Smooth muscle cell (in vitro differentiated cells): ENCODE measurements around the gene CDC6. TPM values are rescaled to one million over a fixed set of nuclear protein-coding genes. Genes with fewer than 3 reads are reported as not detected.

Experiments used
- DNase-seq: peaks from one replicate; lab custom pipeline; 2025; ENCODE audit not compliant: unreplicated experiment; lab: John Stamatoyannopoulos, UW
- H2AFZ ChIP-seq: fragments of 200-600 bp; sonication (generic); 2 replicates; pipeline ENCODE4 v1.6.0; 2016; ENCODE audit warnings: antibody characterized with exemption, low read depth, mild to moderate bottlenecking
- H3F3A ChIP-seq: fragments of 200-600 bp; sonication (generic); 2 replicates; pipeline ENCODE4 v1.6.0; 2017; ENCODE audit warnings: antibody characterized with exemption, low read depth
- H3K27ac ChIP-seq: fragments of 200-600 bp; sonication (generic); 2 replicates; pipeline ENCODE4 v1.5.1; 2016; ENCODE audit warnings: low read depth, mild to moderate bottlenecking
- H3K27me3 ChIP-seq: fragments of 200-600 bp; sonication (generic); 2 replicates; pipeline ENCODE4 v1.6.1; 2016; ENCODE audit warnings: low read depth, mild to moderate bottlenecking
- H3K36me3 ChIP-seq: fragments of 200-600 bp; sonication (generic); 2 replicates; pipeline ENCODE4 v1.5.1; 2016; ENCODE audit warnings: low read depth
- H3K4me1 ChIP-seq: fragments of 200-600 bp; sonication (generic); 2 replicates; pipeline ENCODE4 v1.5.1; 2016; ENCODE audit warnings: low read depth
- H3K4me2 ChIP-seq: fragments of 200-600 bp; sonication (generic); 2 replicates; pipeline ENCODE4 v1.6.0; 2016; ENCODE audit warnings: mild to moderate bottlenecking
- H3K4me3 ChIP-seq: fragments of 200-600 bp; sonication (generic); 2 replicates; pipeline ENCODE4 v1.5.1; 2016; ENCODE audit warnings: mild to moderate bottlenecking
- H3K79me2 ChIP-seq: fragments of 200-600 bp; sonication (generic); 2 replicates; pipeline ENCODE4 v1.6.0; 2016; ENCODE audit warnings: low read depth, mild to moderate bottlenecking
- H3K9ac ChIP-seq: fragments of 200-600 bp; sonication (generic); 2 replicates; pipeline ENCODE4 v1.6.0; 2016; ENCODE audit warnings: low read depth
- H3K9me3 ChIP-seq: fragments of 200-600 bp; sonication (generic); replicated peaks from 2 replicates; pipeline ENCODE4 v1.5.1; 2016; ENCODE audit warnings: low read depth
- H4K20me1 ChIP-seq: fragments of 200-600 bp; sonication (generic); 2 replicates; pipeline ENCODE4 v1.6.0; 2016; ENCODE audit warnings: low read depth
- WGBS: methylation state at CpG from one replicate; pipeline ENCODE4 v1.1.7; 2016; ENCODE audit warnings: low lambda C conversion rate; 5-methylcytosine and 5-hydroxymethylcytosine counted together
- polyA plus RNA-seq: library from polyadenylated mRNA; unstranded; fragments of >200 nt; fragmentation: Nextera tagmentation; extraction: Ambion mirVana; gene quantifications from 2 replicates; pipeline ENCODE4 v1.2.1, GENCODE V29; 2016
- total RNA-seq: library from RNA; depleted of rRNA; stranded (reverse); fragments of >200 nt; gene quantifications from 2 replicates; pipeline ENCODE4 v1.2.3, GENCODE V29; 2014
- TF ChIP-seq, protein P1 (sequence below): fragments of 200-600 bp; sonication (generic); IDR thresholded peaks from 2 replicates; pipeline ENCODE4 v1.5.1; 2017; ENCODE audit warnings: borderline replicate concordance, mild to moderate bottlenecking, antibody characterized with exemption; ENCODE audit not compliant: insufficient read depth, poor library complexity, severe bottlenecking

Gene CDC6
- total and polyA plus RNA-seq, 2 experiments from 2014 or later = 5.5 to 15.1 TPM

DNA sequence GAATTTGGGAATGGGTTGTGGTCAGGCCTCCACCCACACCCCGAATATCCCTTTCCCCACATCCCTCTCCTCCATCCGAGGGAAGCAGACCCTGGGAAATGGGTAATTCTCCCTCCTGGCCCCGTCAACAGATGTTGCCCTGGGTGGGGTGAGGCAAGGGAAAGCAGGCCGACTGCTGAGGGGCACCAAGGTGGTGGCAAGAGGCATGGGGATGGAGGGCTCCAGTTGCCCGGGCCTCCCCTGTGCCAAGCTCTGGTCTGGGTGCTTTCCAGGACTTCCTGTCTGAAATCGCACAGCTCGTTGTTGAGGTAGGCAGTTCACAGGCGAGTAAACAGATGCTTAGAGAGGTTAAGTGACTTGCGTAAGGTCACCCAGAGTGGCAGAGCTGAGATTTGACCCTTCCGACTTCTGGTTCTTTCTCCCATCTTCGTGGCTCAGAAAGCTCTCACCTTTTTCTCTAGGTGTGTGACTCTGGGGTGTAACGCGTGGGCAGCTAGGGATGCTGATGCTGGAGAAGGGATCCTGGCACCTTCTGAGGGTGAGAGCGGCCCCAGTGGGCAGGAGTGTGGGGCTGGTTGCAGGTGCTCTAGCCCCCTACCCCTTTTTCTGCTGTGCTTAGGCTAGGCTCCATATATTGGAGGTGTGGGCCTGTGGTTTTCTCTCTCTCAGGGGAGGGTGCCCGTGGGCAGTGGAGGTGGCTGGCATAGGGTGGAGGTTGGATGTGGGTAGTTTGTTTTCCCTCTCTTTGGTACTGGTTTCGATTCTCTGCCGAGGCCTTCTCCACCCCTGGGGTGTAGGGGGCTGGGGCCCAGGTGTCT is 38.5 kb downstream of the CDC6 start:
- Histone ChIP-seq H2AFZ (no peak overlapping the region), H3K4me1 (no peaks in the 10 kb centered on the region), H3K9me3 (no peaks in the 10 kb centered on the region), H3K36me3 (no peaks in the 10 kb centered on the region), H3K27ac (no peak overlapping the region), H3K9ac (no peak overlapping the region), H4K20me1 (peaks cover 93% of the 10 kb centered on the region), H3K4me2 (no peak overlapping the region), H3K79me2 (peaks cover 85% of the 10 kb centered on the region), H3K4me3 (no peak overlapping the region), H3K27me3 (no peaks in the 10 kb centered on the region), H3F3A (no peaks in the 10 kb centered on the region)
- 82% methylated on average over 17 of the region's 17 CpGs for WGBS
- DNase-seq = no peak
- TF ChIP-seq, protein P1, sequence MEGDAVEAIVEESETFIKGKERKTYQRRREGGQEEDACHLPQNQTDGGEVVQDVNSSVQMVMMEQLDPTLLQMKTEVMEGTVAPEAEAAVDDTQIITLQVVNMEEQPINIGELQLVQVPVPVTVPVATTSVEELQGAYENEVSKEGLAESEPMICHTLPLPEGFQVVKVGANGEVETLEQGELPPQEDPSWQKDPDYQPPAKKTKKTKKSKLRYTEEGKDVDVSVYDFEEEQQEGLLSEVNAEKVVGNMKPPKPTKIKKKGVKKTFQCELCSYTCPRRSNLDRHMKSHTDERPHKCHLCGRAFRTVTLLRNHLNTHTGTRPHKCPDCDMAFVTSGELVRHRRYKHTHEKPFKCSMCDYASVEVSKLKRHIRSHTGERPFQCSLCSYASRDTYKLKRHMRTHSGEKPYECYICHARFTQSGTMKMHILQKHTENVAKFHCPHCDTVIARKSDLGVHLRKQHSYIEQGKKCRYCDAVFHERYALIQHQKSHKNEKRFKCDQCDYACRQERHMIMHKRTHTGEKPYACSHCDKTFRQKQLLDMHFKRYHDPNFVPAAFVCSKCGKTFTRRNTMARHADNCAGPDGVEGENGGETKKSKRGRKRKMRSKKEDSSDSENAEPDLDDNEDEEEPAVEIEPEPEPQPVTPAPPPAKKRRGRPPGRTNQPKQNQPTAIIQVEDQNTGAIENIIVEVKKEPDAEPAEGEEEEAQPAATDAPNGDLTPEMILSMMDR = no peak

DNA sequence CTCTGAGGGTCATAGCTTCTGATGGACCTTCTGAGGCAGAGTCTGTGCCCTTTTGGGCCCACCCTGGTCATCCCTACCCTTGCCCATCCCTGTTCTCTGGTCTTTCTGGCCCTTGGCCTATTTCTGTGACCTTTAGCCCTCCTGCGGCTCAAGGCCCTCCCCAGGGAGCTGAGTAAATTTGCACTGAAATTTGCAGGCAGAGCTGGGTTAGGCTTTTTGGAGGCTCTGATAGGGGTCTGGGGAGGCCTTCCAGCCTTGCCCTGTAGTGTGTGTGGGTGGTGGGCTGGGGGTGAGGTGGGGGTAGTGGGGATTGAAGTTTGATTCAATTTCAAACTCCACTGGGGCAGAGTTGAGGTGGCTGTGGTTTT is 39.1 kb downstream of the CDC6 start:
- H2AFZ ChIP-seq = no peak overlapping the region
- H3K79me2 ChIP-seq = peaks cover 79% of the 10 kb centered on the region
- H3F3A ChIP-seq = no peaks in the 10 kb centered on the region
- H3K4me1 ChIP-seq = no peaks in the 10 kb centered on the region
- 100% methylated on average over 1 of the region's 1 CpG for WGBS
- no peaks in the 10 kb centered on the region for H3K36me3 ChIP-seq
- H3K9ac ChIP-seq = no peak overlapping the region
- TF ChIP-seq, protein P1 = no peak
- no peak overlapping the region for H3K4me3 ChIP-seq
- H3K9me3 ChIP-seq = no peaks in the 10 kb centered on the region
- DNase-seq = no peak
- no peak overlapping the region for H3K4me2 ChIP-seq
- H3K27ac ChIP-seq = no peak overlapping the region
- H4K20me1 ChIP-seq = peaks cover 92% of the 10 kb centered on the region
- no peaks in the 10 kb centered on the region for H3K27me3 ChIP-seq

DNA sequence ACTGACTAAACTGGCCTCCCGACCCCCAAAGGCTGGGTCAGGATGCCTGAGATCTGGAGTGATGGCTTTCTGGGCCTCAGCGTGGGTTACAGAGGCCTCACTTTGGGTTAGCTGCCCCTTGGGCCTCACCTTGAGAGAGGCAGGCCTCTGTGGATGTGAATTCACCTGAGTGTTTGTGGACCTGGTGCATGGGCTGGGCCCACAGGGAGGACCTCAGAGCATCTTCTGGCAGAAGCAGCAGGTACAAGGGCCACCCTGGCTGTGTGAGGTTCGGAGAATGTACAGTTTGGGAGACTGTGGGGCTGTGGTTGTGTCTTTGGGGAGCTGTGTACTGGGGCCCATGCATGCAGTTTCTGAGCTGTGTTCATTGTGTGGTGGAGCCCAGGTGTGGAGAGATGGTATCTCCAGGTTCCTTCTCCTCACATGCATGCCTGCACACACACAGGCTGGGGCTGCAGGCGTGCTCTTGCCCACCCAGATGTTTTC is 39.6 kb downstream of the CDC6 start:
- 100% methylated on average over 4 of the region's 4 CpGs for WGBS
- Histone ChIP-seq H3K79me2 (peaks cover 74% of the 10 kb centered on the region), H3K9me3 (no peaks in the 10 kb centered on the region), H2AFZ (no peak overlapping the region), H3K9ac (no peak overlapping the region), H3K4me3 (no peak overlapping the region), H3K4me2 (no peak overlapping the region), H3K36me3 (no peaks in the 10 kb centered on the region), H3F3A (no peaks in the 10 kb centered on the region), H3K27ac (no peak overlapping the region), H3K4me1 (no peaks in the 10 kb centered on the region), H3K27me3 (no peaks in the 10 kb centered on the region), H4K20me1 (peaks cover 93% of the 10 kb centered on the region)
- TF ChIP-seq, protein P1 = no peak
- no peak for DNase-seq
